GM19438 (cell line): ENCODE data around the gene OR10A5.
"Not testable (repeated sequence)": the region's sequence is repeated elsewhere in the genome, so short reads cannot be mapped to it uniquely, and the experiment has no call there.

Experiments
- ATAC-seq: cut with Tn5 transposase; IDR thresholded peaks from one replicate; pipeline ENCODE4 v1.9.1; 2021; ENCODE audit warnings: low read depth; ENCODE audit not compliant: unreplicated experiment

OR10A5 gene

DNA sequence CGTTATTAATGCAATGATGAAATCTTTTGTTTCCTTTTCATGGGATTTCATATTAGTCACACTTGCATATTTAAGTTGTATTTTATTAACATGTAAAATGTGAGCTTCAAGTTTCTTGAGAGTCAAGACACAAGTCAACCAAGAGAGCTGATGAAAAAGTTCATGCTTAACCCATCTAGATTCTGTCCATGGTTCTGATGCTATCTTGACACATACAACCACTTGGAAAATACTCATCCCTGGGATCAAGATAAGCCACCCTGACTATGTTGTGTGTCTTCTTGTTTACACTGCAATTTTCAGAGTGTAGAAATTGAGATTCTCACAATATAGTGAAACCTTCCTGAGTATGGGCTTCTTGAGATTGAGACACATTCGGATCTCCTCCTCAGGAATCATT lies 30.3 kb downstream of the OR10A5 start:
- no peak for ATAC-seq

DNA sequence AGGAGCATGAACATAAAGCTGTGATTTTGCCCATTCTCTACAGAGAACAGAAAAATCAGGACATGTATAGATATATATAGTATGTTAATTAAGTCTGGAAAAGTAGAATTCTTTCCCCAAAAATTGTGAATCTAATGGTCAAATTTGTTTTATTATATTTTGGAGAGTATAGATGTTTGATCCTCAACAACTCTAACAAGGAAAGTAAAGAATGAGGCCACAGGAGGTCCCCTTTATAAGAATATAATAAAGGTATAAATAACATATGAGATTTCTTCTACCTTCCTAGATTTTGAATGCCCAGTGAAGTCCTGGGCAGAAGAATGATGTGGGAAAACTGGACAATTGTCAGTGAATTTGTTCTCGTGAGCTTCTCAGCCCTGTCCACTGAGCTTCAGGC lies 30.8 kb downstream of the OR10A5 start, which contains the start of gene OR10A4:
Gene OR10A4 (plus strand): TSS at position 301 of the 400 bp plus-strand sequence. CDS start 23 bp downstream, at position 324.
- ATAC-seq: no peak

DNA sequence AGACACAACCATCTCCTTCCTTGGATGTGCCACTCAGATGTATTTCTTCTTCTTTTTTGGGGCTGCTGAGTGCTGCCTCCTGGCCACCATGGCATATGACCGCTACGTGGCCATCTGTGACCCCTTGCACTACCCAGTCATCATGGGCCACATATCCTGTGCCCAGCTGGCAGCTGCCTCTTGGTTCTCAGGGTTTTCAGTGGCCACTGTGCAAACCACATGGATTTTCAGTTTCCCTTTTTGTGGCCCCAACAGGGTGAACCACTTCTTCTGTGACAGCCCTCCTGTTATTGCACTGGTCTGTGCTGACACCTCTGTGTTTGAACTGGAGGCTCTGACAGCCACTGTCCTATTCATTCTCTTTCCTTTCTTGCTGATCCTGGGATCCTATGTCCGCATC lies 31.4 kb downstream of the OR10A5 start:
- no peak for ATAC-seq

DNA sequence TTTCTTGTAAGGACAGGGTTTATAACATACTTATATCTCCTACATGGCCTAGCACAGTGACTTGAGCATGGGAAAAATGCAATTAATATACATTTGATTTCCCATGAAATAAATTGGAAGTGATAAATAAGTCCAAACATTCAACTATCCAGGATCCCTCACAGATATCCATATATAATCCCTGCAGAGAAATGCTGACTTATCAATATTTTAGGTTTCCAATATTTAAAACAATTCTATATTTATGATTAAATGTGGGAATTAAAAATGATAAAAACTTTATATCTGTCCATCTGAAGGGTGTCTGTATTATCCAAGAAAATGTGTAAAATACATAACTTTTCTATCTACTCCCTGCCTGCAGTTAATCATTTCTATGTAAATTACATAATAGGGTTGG lies 37.3 kb downstream of the OR10A5 start:
- no peak for ATAC-seq

DNA sequence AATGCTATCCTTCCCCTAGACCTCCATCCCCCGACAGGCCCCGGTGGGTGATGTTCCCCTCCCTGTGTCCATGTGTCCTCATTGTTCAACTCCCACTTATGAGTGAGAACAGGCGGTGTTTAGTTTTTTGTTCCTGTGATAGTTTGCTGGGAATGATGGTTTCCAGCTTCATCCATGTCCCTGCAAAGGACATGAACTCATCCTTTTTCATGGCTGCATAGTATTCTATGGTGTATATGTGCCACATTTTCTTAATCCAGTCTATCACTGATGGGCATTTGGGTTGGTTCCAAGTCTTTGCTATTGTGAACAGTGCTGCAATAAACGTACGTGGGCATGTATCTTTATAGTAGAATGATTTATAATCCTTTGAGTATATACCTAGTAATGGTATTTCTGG lies 42.2 kb downstream of the OR10A5 start:
- ATAC-seq: not testable (repeated sequence)

DNA sequence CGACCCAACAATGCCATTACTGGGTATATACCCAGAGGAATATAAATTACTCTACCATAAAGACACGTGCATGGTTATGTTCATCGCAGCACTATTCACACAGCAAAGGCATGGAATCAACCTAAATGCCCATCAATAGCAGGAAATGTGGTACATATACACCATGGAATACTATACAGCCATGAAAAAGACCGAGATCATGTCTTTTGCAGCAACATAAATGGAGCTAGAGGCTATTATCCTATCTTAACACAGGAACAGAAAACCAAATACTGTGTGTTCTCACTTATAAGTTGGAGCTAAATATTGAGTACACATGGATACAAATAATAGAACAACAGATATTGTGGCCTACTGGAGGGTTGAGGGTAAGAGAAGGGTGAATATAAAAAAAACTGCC lies 43.3 kb downstream of the OR10A5 start:
- ATAC-seq: no peak

DNA sequence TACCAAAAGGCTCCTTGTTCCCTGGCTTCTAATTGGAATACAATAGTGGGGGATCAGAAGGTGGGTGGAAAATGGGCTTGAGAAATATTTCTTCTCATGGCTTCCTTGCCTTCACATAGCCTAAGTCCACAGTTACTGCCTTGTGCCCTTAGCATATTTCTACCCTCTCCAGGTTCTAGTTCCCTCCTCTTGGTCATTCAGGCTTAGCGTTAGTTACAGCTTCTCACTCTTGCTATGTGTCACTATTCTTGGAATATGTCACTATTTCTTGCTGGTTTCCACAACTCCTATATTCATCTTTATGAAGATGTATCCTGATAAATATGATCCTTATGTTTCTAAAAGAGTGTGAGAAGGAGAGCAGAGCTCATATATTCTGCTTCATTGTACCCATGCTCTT lies 44.4 kb downstream of the OR10A5 start:
- ATAC-seq: no peak

DNA sequence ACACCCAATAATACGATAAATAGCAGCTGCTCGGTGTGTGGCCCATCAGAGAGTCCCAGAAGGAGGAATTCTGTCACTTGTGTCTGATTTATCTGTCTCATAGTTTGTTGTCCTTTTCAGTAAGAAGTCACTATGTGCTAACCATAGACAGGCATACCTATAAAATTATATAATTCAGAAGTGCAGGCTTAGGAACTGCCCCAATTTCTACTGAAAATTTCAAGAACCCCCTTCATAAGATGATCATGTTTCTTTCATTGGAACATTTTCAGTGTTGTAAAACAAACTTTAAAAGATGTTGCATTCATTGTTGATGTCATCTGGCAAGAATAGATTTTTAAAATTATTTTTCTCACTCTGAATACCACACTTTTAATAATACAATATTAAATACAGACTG lies 46.9 kb downstream of the OR10A5 start, which contains the start of gene OR2D2:
Gene OR2D2 (minus strand): TSS at position 101 of the 400 bp plus-strand sequence. CDS start 0 bp downstream, at position 101.
- no peak for ATAC-seq

DNA sequence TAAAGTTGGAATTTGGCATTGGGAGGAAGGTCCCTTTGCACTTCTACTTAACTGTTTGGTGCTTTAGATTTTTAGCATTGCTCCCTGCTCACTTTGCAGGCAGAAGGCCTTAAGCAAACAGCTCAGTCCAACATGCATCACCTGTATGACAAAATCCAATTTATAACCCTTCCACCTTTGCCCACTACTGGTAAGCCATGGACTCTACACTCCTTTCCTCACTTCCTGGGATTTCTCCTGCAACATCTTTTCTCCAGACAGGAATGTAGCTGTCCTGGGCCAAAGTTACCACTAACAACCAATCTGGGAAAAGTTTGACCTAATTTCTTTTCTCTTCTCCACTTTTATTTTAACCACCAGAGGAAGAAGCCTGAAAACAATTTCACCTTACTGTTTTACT lies 48.6 kb downstream of the OR10A5 start:
- ATAC-seq: no peak

DNA sequence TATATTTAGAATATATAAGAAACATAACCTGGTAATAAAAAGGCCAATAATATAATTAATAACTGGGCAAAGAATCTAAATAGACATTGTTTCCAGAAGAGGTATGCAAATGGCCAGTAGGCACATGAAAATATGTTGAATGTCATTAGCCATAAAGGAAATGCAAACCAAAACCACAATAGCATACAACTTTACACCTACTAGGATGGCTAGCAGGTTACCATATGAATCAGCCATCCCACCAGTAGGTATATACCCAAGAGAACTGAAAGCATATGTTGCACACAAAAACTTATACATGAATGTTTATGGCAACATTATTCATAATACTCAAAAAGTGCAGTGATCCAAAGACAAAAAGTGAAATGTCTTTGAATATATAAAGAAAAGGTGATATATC lies 49.5 kb downstream of the OR10A5 start:
- peak; percentile 72 for ATAC-seq
